Lung (tissue), 12 donors: ENCODE data around the gene ELK1. TPM values are rescaled to one million over a fixed set of nuclear protein-coding genes. Genes with fewer than 3 reads are reported as not detected.

Experiments
- ATAC-seq: fragments of 200-7000 bp; cut with Tn5 transposase; one replicate; pipeline ENCODE4 v1.9.1; 2020; ENCODE audit warnings: moderate number of reproducible peaks; ENCODE audit not compliant: insufficient read depth, low FRiP score
- DNase-seq, 3 donors: peaks; one replicate each; pipeline ENCODE4 v3.0.0-alpha.2; 2013 to 2017
- H3K27ac ChIP-seq, 2 donors: one replicate each; pipeline ENCODE4 v1.5.1; 2013; ENCODE audit warnings: mild to moderate bottlenecking in 2 of 2, moderate library complexity in 2 of 2, control low read depth in 1 of 2, inconsistent platforms in 1 of 2, low read depth in 1 of 2, low read length in 1 of 2
- H3K27me3 ChIP-seq, 3 donors: one replicate each; pipeline ENCODE4 v1.5.1; 2013; ENCODE audit warnings: low read length in 2 of 3; ENCODE audit not compliant: control insufficient read depth in 3 of 3, insufficient read depth in 3 of 3
- H3K36me3 ChIP-seq, 4 donors: one replicate each; pipeline ENCODE4 v1.5.1; 2013; ENCODE audit warnings: low read length in 4 of 4, mild to moderate bottlenecking in 1 of 4, moderate library complexity in 1 of 4; ENCODE audit not compliant: control insufficient read depth in 4 of 4, insufficient read depth in 4 of 4
- H3K4me1 ChIP-seq, 5 donors: one replicate each; pipeline ENCODE4 v1.5.1; 2013; ENCODE audit warnings: low read length in 5 of 5, mild to moderate bottlenecking in 2 of 5, moderate library complexity in 1 of 5; ENCODE audit not compliant: control insufficient read depth in 5 of 5, insufficient read depth in 5 of 5
- H3K4me3 ChIP-seq: one replicate; pipeline ENCODE4 v1.5.1; 2013; ENCODE audit warnings: mild to moderate bottlenecking, control low read depth, moderate library complexity
- H3K9ac ChIP-seq, 2 donors: one replicate each; pipeline ENCODE4 v1.5.1; 2013; ENCODE audit warnings: low read length in 2 of 2, control low read depth in 1 of 2; ENCODE audit not compliant: insufficient read depth in 1 of 2
- H3K9me3 ChIP-seq, 4 donors: one replicate each; pipeline ENCODE4 v1.5.1; 2013; ENCODE audit warnings: low read length in 3 of 4, mild to moderate bottlenecking in 1 of 4, moderate library complexity in 1 of 4; ENCODE audit not compliant: control insufficient read depth in 4 of 4, insufficient read depth in 3 of 4
- WGBS, 2 donors: extraction: QIAGEN DNeasy Blood & Tissue Kit; methylation state at CpG; one replicate each; pipeline ENCODE4 v1.1.7; 2013; 5-methylcytosine and 5-hydroxymethylcytosine counted together
- polyA plus RNA-seq, 2 donors: library from polyadenylated mRNA; stranded (reverse); fragments of 200-250 nt; gene quantifications; one replicate each; pipeline ENCODE4 v1.2.1, GENCODE V29; 2013
- total RNA-seq, 2 donors: library from RNA; depleted of rRNA in 1 of 2; stranded (reverse); fragments of >200 nt in 1 of 2; gene quantifications; one replicate each; pipeline ENCODE4 v1.2.1, GENCODE V29; 2014 to 2021
- TF ChIP-seq, protein P1 (sequence below): IDR thresholded peaks from 2 replicates; pipeline ENCODE4 v1.5.1; 2012; ENCODE audit warnings: mild to moderate bottlenecking; ENCODE audit errors: control extremely low read depth, extremely low read depth
- donor health status: control.
- donor health status: control.
- donor health status: Bipolar disorder and iron deficiency.
- donor health status: healthy.
- donor health status: DM: yes; HTN: yes; CAD: no.

The ELK1 gene
- total and polyA plus RNA-seq, 4 donors: 9.8 to 37.6 (median 26.2) TPM

DNA sequence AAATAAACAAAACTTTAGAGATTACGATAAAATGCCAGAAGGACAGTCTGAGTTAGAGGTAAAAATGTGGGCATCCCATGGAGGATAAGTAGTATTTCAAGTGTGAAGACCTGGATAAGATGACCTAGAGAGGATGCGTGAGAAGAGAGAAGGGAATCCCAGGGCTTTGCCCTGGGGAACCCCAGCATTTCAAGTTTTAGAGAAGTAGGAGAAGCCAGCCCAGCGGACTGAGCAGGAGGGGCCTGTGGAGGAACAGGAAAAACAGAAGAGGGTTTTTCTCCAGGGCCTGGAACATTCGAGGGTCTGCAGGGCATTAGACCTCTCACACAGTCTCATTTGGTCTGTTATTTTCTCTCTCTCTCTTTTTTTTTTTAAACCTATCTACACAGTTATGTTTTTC is 17.7 kb downstream of the ELK1 start:
- Histone ChIP-seq H3K4me3 (no peak overlapping the region), H3K36me3 (peaks cover 0 to 7% (median under 1%) of the 10 kb centered on the region in 4 donors), H3K27me3 (no peaks in the 10 kb centered on the region), H3K9ac (no peak overlapping the region), H3K27ac (no peak overlapping the region), H3K9me3 (no peaks in the 10 kb centered on the region), H3K4me1 (no peaks in the 10 kb centered on the region)
- no peak for ATAC-seq
- no peak for DNase-seq
- TF ChIP-seq, protein P1, sequence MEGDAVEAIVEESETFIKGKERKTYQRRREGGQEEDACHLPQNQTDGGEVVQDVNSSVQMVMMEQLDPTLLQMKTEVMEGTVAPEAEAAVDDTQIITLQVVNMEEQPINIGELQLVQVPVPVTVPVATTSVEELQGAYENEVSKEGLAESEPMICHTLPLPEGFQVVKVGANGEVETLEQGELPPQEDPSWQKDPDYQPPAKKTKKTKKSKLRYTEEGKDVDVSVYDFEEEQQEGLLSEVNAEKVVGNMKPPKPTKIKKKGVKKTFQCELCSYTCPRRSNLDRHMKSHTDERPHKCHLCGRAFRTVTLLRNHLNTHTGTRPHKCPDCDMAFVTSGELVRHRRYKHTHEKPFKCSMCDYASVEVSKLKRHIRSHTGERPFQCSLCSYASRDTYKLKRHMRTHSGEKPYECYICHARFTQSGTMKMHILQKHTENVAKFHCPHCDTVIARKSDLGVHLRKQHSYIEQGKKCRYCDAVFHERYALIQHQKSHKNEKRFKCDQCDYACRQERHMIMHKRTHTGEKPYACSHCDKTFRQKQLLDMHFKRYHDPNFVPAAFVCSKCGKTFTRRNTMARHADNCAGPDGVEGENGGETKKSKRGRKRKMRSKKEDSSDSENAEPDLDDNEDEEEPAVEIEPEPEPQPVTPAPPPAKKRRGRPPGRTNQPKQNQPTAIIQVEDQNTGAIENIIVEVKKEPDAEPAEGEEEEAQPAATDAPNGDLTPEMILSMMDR: no peak
- WGBS, 2 donors: 33 to 59% methylated on average over 4 of the region's 4 CpGs

- Histone ChIP-seq H3K4me3 (no peak overlapping the region), H3K27ac (no peak overlapping the region), H3K36me3 (peaks cover 0 to 7% (median under 1%) of the 10 kb centered on the region in 4 donors), H3K9ac (no peak overlapping the region), H3K27me3 (no peaks in the 10 kb centered on the region), H3K4me1 (no peaks in the 10 kb centered on the region), H3K9me3 (no peaks in the 10 kb centered on the region)
- DNase-seq (no peak), ATAC-seq (no peak)
- 84 to 91% methylated on average over 5 of the region's 5 CpGs for WGBS, 2 donors
- TF ChIP-seq, protein P1: no peak
These were observed 18.7 kb downstream of the ELK1 start for GRCh38 chrX:47631676-47632075.

GRCh38 chrX:47629419-47630200 is 20.8 kb downstream of the ELK1 start, which contains the start of gene CFP:
Gene CFP, minus strand, starts transcription at chrX:47629930. Its CDS starts 86 bp downstream, at chrX:47629844.
- no peaks in the 10 kb centered on the region for H3K27me3 ChIP-seq
- H3K4me1 ChIP-seq: no peaks in the 10 kb centered on the region
- DNase-seq (no peak), ATAC-seq (no peak)
- WGBS, 2 donors: 11 to 52% methylated on average over 7 to 14 of the region's 14 CpGs
- no peak within 1 kb of the TSS for H3K9ac ChIP-seq
- no peaks in the 10 kb centered on the region for H3K36me3 ChIP-seq
- H3K9me3 ChIP-seq: no peaks in the 10 kb centered on the region
- no peak within 1 kb of the TSS for H3K4me3 ChIP-seq
- H3K27ac ChIP-seq: no peak within 1 kb of the TSS
- TF ChIP-seq, protein P1: no peak

- no peak overlapping the region for H3K9ac ChIP-seq
- no peaks in the 10 kb centered on the region for H3K36me3 ChIP-seq
- H3K27me3 ChIP-seq: no peaks in the 10 kb centered on the region
- H3K27ac ChIP-seq: no peak overlapping the region
- no peaks in the 10 kb centered on the region for H3K9me3 ChIP-seq
- H3K4me3 ChIP-seq: no peak overlapping the region
- TF ChIP-seq, protein P1: no peak
- ATAC-seq: no peak
- no peak for DNase-seq
- 74 to 100% methylated on average over 1 of the region's 1 CpG for WGBS, 2 donors
- H3K4me1 ChIP-seq: no peaks in the 10 kb centered on the region
These were observed 21.4 kb downstream of the ELK1 start for GRCh38 chrX:47628982-47629381.
